GM12864 (cell line): Measurements from ENCODE around the gene EVL.

Source experiments
- DNase-seq: peaks from one replicate; pipeline ENCODE4 v3.0.0-alpha.2; 2011; ENCODE audit warnings: low read depth
- H3K4me3 ChIP-seq: 2 replicates; pipeline ENCODE4 v1.5.1; 2011; ENCODE audit warnings: mild to moderate bottlenecking, low read depth, low read length, control low read depth
- TF ChIP-seq, protein P1 (sequence below): IDR thresholded peaks from 2 replicates; pipeline ENCODE4 v1.5.1; 2011; ENCODE audit warnings: low read depth, mild to moderate bottlenecking, moderate library complexity, low read length, control low read depth, inconsistent platforms; ENCODE audit errors: missing control alignments

Gene EVL, protein sequence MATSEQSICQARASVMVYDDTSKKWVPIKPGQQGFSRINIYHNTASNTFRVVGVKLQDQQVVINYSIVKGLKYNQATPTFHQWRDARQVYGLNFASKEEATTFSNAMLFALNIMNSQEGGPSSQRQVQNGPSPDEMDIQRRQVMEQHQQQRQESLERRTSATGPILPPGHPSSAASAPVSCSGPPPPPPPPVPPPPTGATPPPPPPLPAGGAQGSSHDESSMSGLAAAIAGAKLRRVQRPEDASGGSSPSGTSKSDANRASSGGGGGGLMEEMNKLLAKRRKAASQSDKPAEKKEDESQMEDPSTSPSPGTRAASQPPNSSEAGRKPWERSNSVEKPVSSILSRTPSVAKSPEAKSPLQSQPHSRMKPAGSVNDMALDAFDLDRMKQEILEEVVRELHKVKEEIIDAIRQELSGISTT

DNA sequence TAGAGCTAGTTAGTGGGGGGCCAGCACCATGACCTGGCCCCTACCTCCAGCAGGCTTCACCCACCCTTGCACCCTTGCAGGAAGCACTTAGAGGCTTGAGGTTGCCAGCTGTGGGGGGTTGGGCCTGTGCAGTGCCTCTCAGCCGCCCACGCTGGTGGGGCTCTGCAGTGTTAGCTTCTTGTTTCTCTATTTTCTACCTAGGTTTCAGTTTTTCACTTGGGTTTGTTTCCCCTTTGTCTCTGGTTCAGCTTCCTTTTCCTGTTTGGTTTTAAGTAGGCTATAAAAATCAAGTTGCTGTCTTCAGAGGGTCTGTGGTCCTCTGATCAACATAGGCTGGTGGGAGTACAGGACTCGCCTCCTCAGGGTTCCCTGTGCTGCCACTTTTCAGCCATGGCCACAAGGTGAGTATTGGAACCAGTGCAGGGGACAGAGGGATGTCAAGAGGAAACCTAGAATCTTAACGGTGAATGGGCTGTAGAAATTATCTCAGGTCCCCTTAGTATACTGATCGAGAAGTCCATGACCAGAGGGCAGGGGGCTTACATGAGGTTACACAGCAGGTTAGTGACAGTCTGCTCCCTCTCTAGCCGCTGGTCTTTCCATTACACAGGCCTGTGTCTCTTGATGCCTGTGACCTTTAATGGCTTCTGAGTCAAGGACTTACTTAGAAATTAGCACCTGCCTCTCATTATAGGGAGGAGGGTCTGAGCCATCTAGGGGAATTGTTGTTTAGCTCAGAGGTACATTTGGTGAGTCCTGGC is at the start of gene EVL:
TSS of gene EVL (plus strand) at position 312 of the 761 bp plus-strand sequence. CDS start at position 391, 79 bp downstream.
- TF ChIP-seq, protein P1, sequence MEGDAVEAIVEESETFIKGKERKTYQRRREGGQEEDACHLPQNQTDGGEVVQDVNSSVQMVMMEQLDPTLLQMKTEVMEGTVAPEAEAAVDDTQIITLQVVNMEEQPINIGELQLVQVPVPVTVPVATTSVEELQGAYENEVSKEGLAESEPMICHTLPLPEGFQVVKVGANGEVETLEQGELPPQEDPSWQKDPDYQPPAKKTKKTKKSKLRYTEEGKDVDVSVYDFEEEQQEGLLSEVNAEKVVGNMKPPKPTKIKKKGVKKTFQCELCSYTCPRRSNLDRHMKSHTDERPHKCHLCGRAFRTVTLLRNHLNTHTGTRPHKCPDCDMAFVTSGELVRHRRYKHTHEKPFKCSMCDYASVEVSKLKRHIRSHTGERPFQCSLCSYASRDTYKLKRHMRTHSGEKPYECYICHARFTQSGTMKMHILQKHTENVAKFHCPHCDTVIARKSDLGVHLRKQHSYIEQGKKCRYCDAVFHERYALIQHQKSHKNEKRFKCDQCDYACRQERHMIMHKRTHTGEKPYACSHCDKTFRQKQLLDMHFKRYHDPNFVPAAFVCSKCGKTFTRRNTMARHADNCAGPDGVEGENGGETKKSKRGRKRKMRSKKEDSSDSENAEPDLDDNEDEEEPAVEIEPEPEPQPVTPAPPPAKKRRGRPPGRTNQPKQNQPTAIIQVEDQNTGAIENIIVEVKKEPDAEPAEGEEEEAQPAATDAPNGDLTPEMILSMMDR, result no peak
- peak; percentile 85 for DNase-seq
- peak within 1 kb of the TSS; percentile 54 for H3K4me3 ChIP-seq

DNA sequence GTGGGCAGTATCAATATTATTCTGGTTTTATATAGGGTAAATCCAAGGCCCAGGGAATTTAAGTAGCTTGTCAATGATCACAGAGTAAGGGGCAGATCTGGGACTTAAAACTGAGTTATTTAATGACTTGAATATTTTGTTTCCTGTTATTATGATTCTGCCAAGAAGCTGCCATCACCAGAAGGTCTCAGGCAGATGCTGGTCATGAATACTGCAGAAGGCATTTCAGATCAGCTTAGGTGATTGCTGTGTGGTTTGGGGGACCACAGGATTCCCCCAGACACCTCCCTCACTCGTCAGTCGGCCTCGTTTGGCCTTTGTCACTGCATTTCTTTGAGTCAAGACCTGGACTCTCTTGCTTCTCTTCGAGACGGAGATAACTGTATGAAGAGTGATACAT is 47.7 kb upstream of the EVL start:
- TF ChIP-seq, protein P1, result no peak
- no peak overlapping the region for H3K4me3 ChIP-seq
- no peak for DNase-seq

DNA sequence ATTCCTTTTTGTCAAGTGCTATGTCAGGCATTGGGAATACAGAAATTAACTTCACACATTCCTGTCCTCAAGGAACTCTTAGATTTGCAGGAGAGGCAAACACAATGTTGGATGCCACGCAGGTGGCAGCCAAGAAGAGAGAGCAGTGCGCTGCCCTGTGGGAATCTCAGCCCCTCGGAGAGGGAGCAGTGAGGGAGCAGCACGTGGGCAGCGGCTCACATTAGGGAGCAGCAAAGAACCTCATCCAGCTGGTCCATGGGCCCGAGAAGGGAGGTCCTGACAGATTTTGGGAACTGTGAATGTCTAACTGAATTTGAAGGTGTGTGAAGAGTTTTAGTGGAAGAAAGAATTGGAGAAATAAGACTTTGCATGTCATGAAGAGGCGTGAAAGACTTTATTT is 47.2 kb upstream of the EVL start:
- DNase-seq, result no peak
- no peak overlapping the region for H3K4me3 ChIP-seq
- TF ChIP-seq, protein P1, result no peak

DNA sequence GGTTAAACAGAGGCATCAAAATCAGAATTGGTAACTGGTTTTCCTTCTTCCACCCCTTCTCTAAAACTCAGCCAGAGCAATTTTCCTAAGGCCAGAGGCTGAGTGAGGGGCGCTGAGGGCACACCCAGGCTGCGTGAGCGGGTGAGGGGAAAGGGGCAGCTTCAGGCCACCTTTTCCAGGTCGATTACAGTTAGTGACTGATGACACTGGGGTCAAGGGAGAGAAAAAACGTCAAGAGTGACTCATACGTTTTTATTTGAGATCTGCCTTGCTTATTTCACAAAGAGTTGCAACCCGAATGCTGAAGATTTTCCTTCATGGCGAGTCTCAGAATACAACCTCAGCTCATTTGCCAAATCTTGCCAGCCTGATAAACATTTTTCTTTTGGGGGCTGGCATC is 46.7 kb upstream of the EVL start:
- no peak for DNase-seq
- TF ChIP-seq, protein P1, result no peak
- H3K4me3 ChIP-seq, result no peak overlapping the region

DNA sequence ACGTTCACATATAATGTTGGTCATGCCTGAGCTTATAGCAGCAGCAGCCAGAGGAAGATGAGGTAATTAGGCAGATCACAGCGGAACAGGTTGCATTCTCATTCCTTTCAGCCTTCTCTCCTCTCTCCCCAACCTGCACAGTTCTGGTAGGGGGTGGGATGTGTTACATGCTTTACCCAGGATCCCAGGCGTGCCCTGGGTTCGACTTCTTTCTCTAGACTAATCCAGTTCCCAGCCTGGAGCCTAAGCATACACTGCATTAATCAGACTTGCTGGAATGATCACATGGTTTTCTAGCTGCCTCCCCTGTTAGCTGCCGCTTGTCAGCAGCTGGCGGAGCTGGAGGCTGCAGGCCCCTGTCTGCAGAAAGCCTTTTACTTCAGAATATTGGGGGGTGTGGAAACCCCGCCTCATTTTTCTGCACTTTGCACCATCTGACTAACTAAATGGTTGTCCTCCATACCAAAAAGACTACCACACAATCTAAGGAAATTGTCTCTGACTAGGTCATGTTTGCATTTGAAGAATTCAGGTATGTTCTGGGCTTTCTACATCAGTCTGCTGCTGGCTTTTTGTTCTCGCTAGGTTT is 46.0 kb upstream of the EVL start:
- TF ChIP-seq, protein P1, result no peak
- no peak overlapping the region for H3K4me3 ChIP-seq
- no peak for DNase-seq

DNA sequence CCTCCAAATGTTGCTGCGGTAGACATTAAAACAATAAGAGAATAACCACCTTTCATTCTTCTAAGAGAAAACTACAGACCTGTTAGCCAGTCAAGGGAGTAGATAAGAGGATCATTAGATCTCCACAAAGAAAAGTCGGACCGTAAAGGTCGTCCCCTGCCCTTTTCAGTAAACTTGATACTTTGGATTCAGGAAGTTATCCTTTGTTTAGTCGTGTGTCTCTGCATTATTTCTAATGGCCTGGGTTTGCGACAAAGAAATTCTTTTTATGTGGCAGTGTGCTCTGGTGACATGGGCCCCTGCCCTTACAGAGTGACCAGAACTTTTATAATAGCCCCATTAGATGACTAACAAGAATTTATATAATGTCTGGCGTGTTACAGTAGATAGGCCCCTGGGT is 44.6 kb upstream of the EVL start:
- no peak overlapping the region for H3K4me3 ChIP-seq
- TF ChIP-seq, protein P1, result no peak
- DNase-seq, result no peak
